Suppressor macrophage (primary cell): ENCODE results near the gene COL16A1.
A peak's percentile ranks its signal among the peaks of the same experiment; 100 is the strongest.

Experiments used
- DNase-seq, 4 experiments: peaks; one replicate each; pipeline ENCODE4 v3.0.0-alpha.2; 2020 to 2022

COL16A1 gene

DNA sequence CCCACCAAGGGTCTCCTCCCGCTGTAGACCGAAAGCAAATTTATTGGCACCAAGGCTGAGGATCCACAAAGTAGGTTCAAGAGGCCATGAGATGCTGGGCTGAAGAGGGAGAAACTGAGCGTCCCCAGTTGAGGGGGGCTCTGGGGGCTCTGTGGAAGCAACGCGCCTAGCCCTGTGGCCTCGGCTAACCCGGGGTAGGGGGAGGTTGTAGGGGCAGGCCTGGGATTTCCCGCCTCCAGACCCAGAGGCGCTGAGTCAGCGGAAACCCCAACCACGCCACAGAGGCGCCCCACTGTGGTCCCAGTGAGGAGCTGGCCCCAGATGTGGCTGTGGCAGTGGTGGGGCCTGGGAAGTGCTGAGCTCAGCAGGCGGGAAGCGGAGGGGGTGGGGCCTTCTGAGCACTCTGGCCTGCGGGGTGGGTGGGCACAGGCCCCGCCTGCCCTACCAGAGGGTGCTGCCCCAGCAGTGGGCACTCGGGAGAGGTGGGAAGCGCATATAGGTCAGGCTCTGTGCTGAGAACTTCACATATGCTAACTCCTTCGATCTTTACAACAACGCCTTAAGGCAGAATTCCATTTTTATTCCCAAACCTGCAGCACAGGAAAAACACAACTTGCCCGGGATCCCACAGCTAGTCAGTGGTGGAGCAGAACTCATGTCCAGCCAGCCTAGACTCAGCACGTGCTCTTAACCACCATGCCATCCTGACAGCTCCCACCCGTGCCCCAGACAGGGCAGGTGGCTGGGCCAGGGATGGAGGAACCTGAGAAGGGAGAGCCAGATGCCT, 1.5 kb upstream of the COL16A1 start:
- peak in 2 of 4 experiments; percentile 25 to 39 for DNase-seq

DNA sequence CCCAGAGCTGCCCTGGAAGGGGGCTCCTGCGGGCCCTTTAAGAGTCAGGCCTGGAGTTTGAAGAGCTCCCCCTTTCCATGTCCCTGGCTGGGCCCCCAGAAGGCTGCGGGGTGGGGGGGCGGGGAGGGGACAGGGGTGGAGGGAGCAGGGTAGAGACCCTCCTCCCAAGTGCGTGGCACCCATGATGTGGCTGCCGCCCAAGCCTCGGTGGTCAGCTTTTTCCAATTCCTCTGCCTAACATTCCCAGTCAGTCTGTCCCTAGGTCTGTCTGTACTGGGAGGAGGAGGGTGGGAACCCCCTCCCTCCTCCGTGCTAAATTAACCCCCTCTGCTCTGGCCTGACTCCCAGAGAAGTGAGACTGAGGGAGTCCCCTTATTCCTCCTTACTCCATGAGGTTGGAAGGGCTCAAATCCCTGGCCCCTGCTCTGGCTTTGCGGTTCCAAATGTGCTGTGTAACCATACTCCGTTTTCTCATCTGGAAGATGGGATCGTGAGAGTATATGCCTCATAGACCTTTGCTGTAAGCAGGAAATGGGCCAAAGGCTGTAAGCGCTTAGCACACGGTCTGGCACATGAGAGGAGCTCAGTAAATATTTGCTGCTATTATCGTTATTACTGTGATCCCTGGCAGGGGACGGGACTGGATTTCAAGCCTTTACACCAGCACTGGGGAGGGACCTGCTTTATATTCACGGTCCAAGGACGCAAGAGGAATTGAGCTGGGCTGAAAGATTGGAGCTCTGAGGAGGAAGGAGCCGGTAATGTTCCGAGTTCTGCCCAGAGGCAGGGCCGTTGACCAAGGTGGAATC, 658 bp upstream of the COL16A1 start:
- peak in 1 of 4 experiments; percentile 14 for DNase-seq

- DNase-seq = no peak
Observed at GRCh38 chr1:31702836-31703404, 897 bp downstream of the COL16A1 start.

DNA sequence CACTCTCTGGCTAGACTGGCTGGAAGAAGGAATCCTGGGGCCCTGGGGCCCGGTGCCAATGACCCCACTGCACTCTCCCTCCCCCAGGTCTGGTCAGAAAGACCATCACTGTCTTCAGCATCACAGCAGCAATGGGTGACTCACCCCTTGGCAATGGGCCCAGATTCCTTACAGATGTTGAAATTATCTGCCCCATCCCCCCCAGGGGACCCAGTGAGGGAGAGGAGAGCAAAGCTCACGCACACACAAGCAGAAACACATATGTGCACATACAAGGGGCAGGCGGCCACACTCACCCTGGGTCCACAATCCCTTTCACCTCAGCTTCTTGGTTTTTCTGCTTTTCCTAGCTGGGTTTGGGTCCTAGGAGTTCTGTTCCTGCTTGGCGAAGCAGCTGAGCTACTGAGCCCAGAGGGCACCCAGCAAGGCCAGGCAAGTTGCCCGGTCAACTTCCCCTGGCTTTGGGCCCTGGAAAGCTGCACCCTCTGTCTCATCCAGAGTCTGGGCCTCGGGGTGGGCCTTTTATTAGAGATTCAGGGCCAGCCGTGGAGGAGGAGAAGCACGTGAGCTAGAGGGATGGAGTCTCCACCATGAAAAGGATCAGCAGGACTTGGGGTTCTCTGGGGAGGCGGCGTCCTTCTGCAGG, 2.6 kb downstream of the COL16A1 start:
- DNase-seq = peak; percentile 40 to 57 (median 49)

- no peak for DNase-seq
Observed at GRCh38 chr1:31700468-31701090, 3.2 kb downstream of the COL16A1 start.

- no peak for DNase-seq
Observed at GRCh38 chr1:31699341-31699891, 4.4 kb downstream of the COL16A1 start.

DNA sequence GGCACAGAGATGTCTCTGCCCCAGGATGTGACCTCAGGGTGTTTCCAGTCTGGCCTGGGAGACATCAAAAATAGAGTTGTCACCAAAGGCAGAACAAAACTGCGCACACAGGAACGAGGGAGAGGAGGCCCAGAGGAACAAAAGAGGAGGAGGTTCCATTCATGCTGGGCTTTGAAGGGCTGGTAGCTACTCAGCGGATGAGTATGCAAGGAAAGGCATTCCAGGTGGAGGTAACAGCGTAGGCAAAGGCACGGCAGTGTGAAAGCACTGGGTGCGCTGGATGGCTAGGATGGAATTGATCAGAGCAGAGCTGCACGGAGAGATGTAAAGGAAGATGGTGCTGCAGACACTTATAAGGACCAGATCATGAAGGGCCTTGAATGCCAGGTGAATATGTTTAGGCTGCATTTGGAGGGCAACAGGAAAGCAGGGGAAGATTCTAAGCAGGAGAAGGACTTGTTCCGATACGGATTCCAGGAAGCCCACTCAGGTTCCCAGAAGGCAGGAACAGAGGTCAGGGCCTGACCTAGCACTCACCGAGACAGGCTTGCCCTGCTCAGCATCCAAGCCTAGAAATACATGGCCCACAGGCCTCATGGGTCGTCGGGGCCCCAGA, 6.3 kb downstream of the COL16A1 start:
- DNase-seq = no peak

- no peak for DNase-seq
Observed at GRCh38 chr1:31696242-31696641, 7.6 kb downstream of the COL16A1 start.

DNA sequence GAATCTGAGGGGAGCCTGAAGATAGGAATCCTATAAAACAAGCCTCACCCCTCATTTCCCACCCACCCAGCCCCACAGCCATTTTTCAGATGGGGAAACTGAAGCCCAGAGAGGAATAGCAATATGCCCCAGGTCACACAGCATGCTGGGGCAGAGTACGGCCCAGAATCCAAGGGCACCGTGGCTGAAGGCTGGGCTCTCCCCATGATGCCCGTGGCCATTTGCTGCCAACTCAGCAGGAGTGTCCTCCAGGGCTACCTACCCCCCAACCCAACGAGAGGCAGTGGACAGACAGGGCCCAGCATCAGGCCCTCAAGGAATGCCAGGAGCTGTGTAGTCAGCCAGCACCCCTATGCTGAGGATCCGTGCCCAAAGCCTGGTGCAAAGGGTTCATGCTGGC, 8.5 kb downstream of the COL16A1 start:
- DNase-seq = no peak

GRCh38 chr1:31694964-31695313, 8.9 kb downstream of the COL16A1 start:
- DNase-seq = no peak

- no peak for DNase-seq
Observed at GRCh38 chr1:31694069-31694963, 9.5 kb downstream of the COL16A1 start.

GRCh38 chr1:31693231-31693630, 10.6 kb downstream of the COL16A1 start:
- no peak for DNase-seq

DNA sequence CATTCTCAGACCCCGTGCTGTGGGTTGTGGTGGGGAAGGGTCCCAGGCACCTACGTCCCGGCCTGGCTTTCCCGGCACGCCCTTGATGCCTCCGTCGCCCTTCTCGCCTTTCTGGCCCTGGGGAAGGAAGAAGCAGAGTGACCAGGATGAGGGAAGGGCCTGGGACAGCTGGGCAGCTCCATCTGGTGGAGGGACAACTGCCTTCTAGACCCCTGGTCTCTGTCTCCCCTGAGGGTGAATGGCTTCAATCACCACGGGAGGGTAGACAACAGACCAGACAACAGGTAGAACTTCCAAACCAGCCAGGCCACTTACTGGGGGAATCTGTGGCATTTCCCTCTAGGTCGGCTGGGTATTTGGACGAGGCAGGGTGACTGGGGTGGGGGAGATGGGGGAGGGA, 11.9 kb downstream of the COL16A1 start:
- DNase-seq = no peak

GRCh38 chr1:31691446-31691845, 12.4 kb downstream of the COL16A1 start:
- DNase-seq = no peak

DNA sequence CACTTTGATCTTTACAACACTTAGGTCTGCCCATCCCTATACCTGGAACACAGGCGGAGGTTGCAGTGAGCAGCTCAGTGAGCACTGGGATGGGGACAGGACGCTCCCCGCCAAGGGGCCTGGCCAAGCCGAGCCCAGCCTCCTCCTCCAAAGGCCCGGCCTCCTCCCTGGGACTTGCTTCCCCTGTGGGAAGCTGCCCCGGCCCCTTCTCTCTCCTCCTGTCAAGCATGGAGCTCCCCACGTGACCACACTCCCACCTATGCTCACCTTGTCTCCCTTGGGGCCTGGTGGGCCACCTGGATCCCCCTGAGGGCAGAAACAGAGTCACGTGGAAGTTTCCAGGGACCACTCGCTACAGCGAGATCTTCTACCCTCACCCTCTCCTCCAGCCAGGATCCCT, 12.9 kb downstream of the COL16A1 start:
- DNase-seq = no peak

- peak in 1 of 4 experiments; percentile 19 for DNase-seq
Observed at GRCh38 chr1:31689854-31690253, 14.0 kb downstream of the COL16A1 start.

DNA sequence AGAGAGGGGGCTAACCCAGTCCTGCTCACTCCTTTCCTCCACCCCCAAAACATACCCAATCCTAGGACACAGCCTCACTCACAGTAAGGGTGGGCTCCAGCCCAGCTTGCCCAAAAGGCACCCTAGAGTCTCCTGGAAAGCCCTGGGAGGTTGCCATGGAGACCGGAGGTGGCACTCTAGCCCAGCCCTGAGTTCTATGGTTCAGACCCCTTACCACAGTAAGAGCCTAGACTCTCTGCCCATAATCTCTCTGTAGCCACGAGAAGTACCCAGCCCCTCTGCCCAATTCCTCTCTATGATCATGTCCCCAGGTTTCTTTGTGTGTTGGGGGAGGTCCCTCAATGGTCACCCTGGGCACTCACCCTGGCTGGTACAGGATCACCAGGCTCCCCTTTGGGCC, 14.4 kb downstream of the COL16A1 start:
- no peak for DNase-seq

DNA sequence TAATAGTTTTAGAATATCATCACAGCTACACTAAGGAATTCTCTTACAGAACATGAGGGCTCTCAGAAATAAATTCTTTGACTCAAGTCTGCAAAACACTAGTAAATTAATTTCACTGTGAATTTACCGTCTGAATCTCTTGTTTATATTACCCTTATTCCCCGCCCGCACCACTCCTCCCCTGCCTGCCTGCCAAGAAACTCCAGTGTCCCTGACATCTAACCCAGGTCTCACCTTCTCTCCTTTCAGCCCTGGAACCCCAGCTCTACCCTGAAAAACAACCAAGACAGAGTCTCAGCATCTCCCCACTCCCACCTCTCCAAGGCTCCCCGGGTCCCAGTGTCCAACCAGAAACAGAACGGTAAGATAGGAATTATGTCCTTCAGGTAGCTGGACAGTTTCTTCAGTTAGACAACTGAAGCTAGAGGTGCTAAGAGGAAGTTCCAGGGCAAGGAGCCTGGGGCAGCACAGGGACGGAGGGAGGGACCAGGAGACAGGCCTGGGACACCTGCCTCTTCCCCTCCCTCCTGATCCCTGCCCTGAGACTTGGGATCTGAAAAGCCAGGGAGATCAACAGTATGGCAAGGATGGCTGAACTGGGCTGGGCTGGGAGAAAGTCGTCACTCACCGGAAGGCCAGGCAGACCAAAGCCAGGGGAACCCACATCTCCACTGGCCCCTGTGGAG, 15.4 kb downstream of the COL16A1 start:
- peak in 1 of 4 experiments; percentile 17 for DNase-seq

GRCh38 chr1:31687601-31688000, 16.2 kb downstream of the COL16A1 start:
- DNase-seq = no peak

GRCh38 chr1:31685795-31686194, 18.0 kb downstream of the COL16A1 start:
- DNase-seq = no peak
